Calu3 (cell line): ENCODE results near the gene TECR. TPM values are rescaled to one million over a fixed set of nuclear protein-coding genes. Genes with fewer than 3 reads are reported as not detected.

Experiments used
- BruUV-seq: library from RNA; stranded (reverse); fragments of 400-500 nt; replicated peaks from 2 replicates; lab custom pipeline; 2021; lab: Mats Ljungman, UMichigan
- CTCF ChIA-PET: fragments of 300-600 bp; sonication (Branson Sonifier 250); formaldehyde crosslinking; loops from one replicate; lab custom pipeline; 2022; ENCODE audit warnings: antibody characterized with exemption; lab: Charles Lee
- DNase-seq: peaks from one replicate; pipeline ENCODE4 v3.0.0; 2022
- H3K27ac Mint-ChIP-seq: one replicate; pipeline ENCODE4 v1.8.0; 2022; ENCODE audit warnings: mixed read lengths; ENCODE audit not compliant: unreplicated experiment
- H3K27me3 Mint-ChIP-seq: one replicate; pipeline ENCODE4 v1.8.0; 2022; ENCODE audit warnings: mixed read lengths; ENCODE audit not compliant: unreplicated experiment
- H3K36me3 Mint-ChIP-seq: one replicate; pipeline ENCODE4 v1.8.0; 2022; ENCODE audit warnings: mild to moderate bottlenecking, moderate library complexity, mixed read lengths; ENCODE audit not compliant: insufficient read depth, unreplicated experiment
- H3K4me1 Mint-ChIP-seq: one replicate; pipeline ENCODE4 v1.8.0; 2022; ENCODE audit warnings: mild to moderate bottlenecking, low read depth, mixed read lengths; ENCODE audit not compliant: unreplicated experiment
- H3K4me3 Mint-ChIP-seq: one replicate; pipeline ENCODE4 v1.8.0; 2022; ENCODE audit warnings: mild to moderate bottlenecking, low read depth, moderate library complexity, mixed read lengths; ENCODE audit not compliant: unreplicated experiment
- H3K9me3 Mint-ChIP-seq: one replicate; pipeline ENCODE4 v1.8.0; 2022; ENCODE audit warnings: low read depth, mixed read lengths; ENCODE audit not compliant: unreplicated experiment
- CTCF ChIP-seq: fragments of 200-600 bp; IDR thresholded peaks from one replicate; pipeline ENCODE4 v1.8.0; 2022; ENCODE audit warnings: antibody characterized with exemption; ENCODE audit not compliant: unreplicated experiment
- intact Hi-C: fragments of 100-400 bp; cut with micrococcal nuclease; formaldehyde crosslinking; loops from one replicate; pipeline ENCODE4 v1.10.0; 2022; ENCODE audit not compliant: unreplicated experiment
- total RNA-seq: library from RNA; stranded (reverse); gene quantifications from 2 replicates; pipeline ENCODE4 v1.2.3, GENCODE V29; 2022

Gene TECR
- total RNA-seq, 1 experiment from 2014 or later, result 162 TPM

DNA sequence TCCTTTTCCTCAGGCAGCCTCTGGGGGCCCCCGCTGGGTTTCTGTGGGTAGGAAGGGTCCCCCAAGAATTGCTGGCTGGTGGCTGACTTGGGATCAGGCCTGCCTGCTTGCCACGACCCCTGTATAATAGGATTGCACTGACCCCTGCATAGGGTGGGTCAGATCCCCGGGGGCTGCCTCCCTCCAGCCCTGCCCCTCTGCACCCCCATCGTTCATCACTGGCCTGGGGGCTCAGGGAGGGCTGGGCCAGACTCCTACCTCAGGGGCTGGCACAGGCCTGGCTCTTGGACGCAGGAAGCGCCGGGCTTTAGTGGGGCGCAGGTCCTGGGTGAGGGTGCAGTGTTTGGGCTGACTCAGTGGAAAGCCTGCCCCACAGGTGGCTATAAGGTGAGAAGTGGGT is 31.9 kb downstream of the TECR start:
- no TSS peak for BruUV-seq
- intact Hi-C loops, result no loop called here
- CTCF ChIA-PET, result no interaction called here
- no peak overlapping the region for H3K27ac Mint-ChIP-seq
- H3K36me3 Mint-ChIP-seq, result peaks cover 10% of the 10 kb centered on the region
- no peak for TF ChIP-seq CTCF
- no peak overlapping the region for H3K4me3 Mint-ChIP-seq
- H3K4me1 Mint-ChIP-seq, result no peaks in the 10 kb centered on the region
- no peaks in the 10 kb centered on the region for H3K9me3 Mint-ChIP-seq
- no peak for DNase-seq
- no peaks in the 10 kb centered on the region for H3K27me3 Mint-ChIP-seq

DNA sequence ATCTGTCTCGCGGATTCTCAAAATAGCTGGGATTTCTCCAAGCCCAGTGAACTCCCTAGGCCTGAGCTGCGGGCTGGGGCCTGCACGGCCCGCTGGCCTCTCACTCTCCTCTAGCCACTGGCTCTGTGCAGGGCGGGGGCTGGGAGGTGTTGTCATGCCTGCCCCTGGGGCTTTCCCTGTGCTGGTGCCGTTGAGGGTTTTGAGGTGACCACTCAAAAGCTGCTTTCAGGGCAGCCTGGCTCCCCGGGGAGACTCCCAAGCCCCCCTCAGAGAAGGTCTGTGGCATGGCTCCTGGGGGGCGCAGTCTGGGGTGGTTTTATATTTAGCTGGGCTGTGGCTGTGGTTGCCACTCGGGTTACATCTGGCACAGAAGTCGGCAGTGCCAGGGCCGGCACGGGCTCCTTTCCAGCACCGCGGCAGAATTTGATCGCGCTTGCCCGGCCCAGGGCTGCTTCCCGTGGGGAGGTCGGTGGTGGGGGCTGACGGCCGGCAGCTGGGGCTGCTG is 32.5 kb downstream of the TECR start:
- Mint-ChIP-seq H3K4me1 (no peaks in the 10 kb centered on the region), H3K4me3 (no peak overlapping the region), H3K36me3 (peaks cover 11% of the 10 kb centered on the region), H3K27me3 (no peaks in the 10 kb centered on the region), H3K9me3 (no peaks in the 10 kb centered on the region), H3K27ac (no peak overlapping the region)
- no peak for DNase-seq
- BruUV-seq, result no TSS peak
- CTCF ChIA-PET, result no interaction called here
- intact Hi-C loops, result no loop called here
- TF ChIP-seq CTCF, result no peak

DNA sequence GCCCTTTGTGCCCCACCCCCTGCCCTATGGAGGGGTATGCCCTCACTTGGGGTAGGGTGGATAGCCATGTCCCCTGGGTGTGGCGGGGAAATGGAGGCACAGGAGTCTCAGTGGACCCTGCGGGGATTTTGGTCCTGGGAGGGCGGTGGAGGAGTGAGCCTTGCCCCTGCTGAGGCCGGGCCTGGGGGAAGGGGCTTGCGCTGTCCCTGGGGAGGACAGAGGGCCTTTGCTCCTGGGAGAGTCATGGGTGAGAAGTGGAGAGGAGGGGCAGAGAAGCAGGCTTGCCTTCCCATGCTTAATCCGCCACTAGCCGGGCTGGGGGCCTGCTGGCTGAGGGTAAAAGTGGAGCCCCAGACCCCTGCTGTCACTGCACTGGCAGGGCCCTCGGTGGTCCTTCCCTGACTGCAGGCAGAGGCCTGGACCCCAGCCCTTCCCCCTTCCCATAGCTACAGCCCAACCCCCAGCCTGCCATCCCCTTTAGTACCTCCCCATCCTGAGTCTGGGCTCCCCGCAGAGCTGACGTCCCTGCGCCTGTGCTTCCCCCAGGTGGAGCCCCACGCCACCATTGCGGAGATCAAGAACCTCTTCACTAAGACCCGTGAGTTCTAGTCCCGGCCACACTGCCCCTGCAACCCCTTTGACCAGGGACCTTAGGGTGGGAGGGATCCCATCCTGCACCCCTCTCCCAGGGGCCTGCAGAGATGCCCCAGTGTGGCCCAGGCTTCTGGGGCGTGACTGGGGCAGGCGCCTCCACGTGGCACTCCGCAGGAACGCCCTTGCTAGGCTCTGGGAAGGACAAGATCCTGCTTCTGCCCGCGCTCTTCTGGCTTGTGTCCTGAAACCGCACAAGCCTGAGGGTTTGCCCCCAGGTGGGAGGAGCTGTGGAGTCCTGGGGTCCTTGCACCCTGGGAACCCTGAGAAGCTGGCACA is 33.5 kb downstream of the TECR start:
- CTCF ChIA-PET, result no interaction called here
- H3K36me3 Mint-ChIP-seq, result peaks cover 18% of the 10 kb centered on the region
- no peaks in the 10 kb centered on the region for H3K9me3 Mint-ChIP-seq
- no peaks in the 10 kb centered on the region for H3K4me1 Mint-ChIP-seq
- H3K27me3 Mint-ChIP-seq, result no peaks in the 10 kb centered on the region
- no TSS peak for BruUV-seq
- TF ChIP-seq CTCF, result no peak
- intact Hi-C loops, result no loop called here
- no peak for DNase-seq
- H3K27ac Mint-ChIP-seq, result no peak overlapping the region
- no peak overlapping the region for H3K4me3 Mint-ChIP-seq

- no peaks in the 10 kb centered on the region for H3K27me3 Mint-ChIP-seq
- H3K27ac Mint-ChIP-seq, result no peak overlapping the region
- TF ChIP-seq CTCF, result no peak
- CTCF ChIA-PET, result no interaction called here
- no peaks in the 10 kb centered on the region for H3K4me1 Mint-ChIP-seq
- BruUV-seq, result no TSS peak
- intact Hi-C loops, result no loop called here
- DNase-seq, result no peak
- H3K4me3 Mint-ChIP-seq, result no peak overlapping the region
- H3K9me3 Mint-ChIP-seq, result no peaks in the 10 kb centered on the region
- H3K36me3 Mint-ChIP-seq, result peaks cover 22% of the 10 kb centered on the region
Observed at GRCh38 chr19:14563590-14563926, 34.2 kb downstream of the TECR start.
